B cell (primary cell): ENCODE measurements around the gene STIM1. TPM values are rescaled to one million over a fixed set of nuclear protein-coding genes. Genes with fewer than 3 reads are reported as not detected.
A peak's percentile ranks its signal among the peaks of the same experiment; 100 is the strongest.

Experiments
- ATAC-seq: fragments of 200-7000 bp; cut with Tn5 transposase; one replicate; pipeline ENCODE4 v1.10.0; 2021; ENCODE audit warnings: low read depth, mild to moderate bottlenecking, moderate number of reproducible peaks, moderate library complexity
- CTCF ChIA-PET: fragments of 350-600 bp; sonication (Branson Sonifier 250); formaldehyde crosslinking; loops from one replicate; lab custom pipeline; 2021; ENCODE audit warnings: antibody characterized with exemption, inconsistent platforms; lab: Charles Lee
- POLR2A ChIA-PET: fragments of 350-600 bp; sonication (Branson Sonifier 250); formaldehyde crosslinking; loops from one replicate; lab custom pipeline; 2021; ENCODE audit warnings: antibody characterized with exemption; lab: Charles Lee
- DNase-seq: peaks from one replicate; pipeline ENCODE4 v3.0.0; 2013
- H2AFZ ChIP-seq: 2 replicates; pipeline ENCODE4 v1.6.1; 2012; ENCODE audit warnings: mild to moderate bottlenecking, low read depth, low read length; ENCODE audit not compliant: insufficient read depth, poor library complexity, severe bottlenecking
- H3K27ac ChIP-seq, 2 donors: 1 replicate in 1 of 2; 2 replicates in 1 of 2; pipeline ENCODE4 v1.5.1; 2012 to 2013; ENCODE audit warnings: low read length in 2 of 2, mild to moderate bottlenecking in 2 of 2, moderate library complexity in 1 of 2
- H3K27me3 ChIP-seq, 4 experiments: fragments of 200-600 bp in 1 of 4; sonication (generic) in 1 of 4; replicated peaks in 1 of 4; 1 replicate in 2 of 4; 2 replicates in 2 of 4; pipeline versions ENCODE4 v1.6.1 to v1.7.0; 2013 to 2016; ENCODE audit warnings: low read length in 3 of 4, mild to moderate bottlenecking in 2 of 4, mixed read lengths in 1 of 4, moderate library complexity in 1 of 4; ENCODE audit not compliant: insufficient read depth in 4 of 4, control insufficient read depth in 3 of 4; ENCODE audit errors: control extremely low read depth in 1 of 4
- H3K36me3 ChIP-seq, 2 experiments: replicated peaks in 1 of 2; 1 replicate in 1 of 2; 2 replicates in 1 of 2; pipeline versions ENCODE4 v1.6.1 to v1.7.1; 2013; ENCODE audit warnings: low read length in 1 of 2; ENCODE audit not compliant: insufficient read depth in 2 of 2, control insufficient read depth in 1 of 2; ENCODE audit errors: control extremely low read depth in 1 of 2, extremely low read depth in 1 of 2
- H3K4me1 ChIP-seq, 2 donors: fragments of 200-600 bp in 1 of 2; sonication (generic) in 1 of 2; 1 replicate in 1 of 2; 2 replicates in 1 of 2; pipeline versions ENCODE4 v1.5.1 to v1.6.1; 2013 to 2017; ENCODE audit warnings: low read length in 2 of 2; ENCODE audit not compliant: control insufficient read depth in 2 of 2, insufficient read depth in 2 of 2
- H3K4me2 ChIP-seq: replicated peaks from 2 replicates; pipeline ENCODE3; 2012; ENCODE audit warnings: mild to moderate bottlenecking, low read depth, low read length; ENCODE audit not compliant: poor library complexity, severe bottlenecking
- H3K4me3 ChIP-seq, 5 experiments: fragments of 200-600 bp in 1 of 5; sonication (generic) in 1 of 5; 1 replicate in 3 of 5; 2 replicates in 2 of 5; pipeline versions ENCODE4 v1.5.1 to v1.7.0; 2011 to 2016; ENCODE audit warnings: low read length in 4 of 5, mild to moderate bottlenecking in 4 of 5, low read depth in 2 of 5, control low read depth in 1 of 5, moderate library complexity in 1 of 5; ENCODE audit not compliant: insufficient read depth in 1 of 5; ENCODE audit errors: control extremely low read depth in 1 of 5, extremely low read depth in 1 of 5
- H3K79me2 ChIP-seq: fragments of 200-600 bp; sonication (generic); one replicate; pipeline ENCODE4 v1.6.0; 2016; ENCODE audit warnings: low read length; ENCODE audit not compliant: control insufficient read depth, insufficient read depth
- H3K9ac ChIP-seq: fragments of 200-600 bp; sonication (generic); 2 replicates; pipeline ENCODE4 v1.6.1; 2017; ENCODE audit warnings: mild to moderate bottlenecking, low read length, moderate library complexity
- H3K9me3 ChIP-seq, 3 donors: one replicate each; pipeline versions ENCODE4 v1.6.1 to v1.7.1; 2013; ENCODE audit warnings: low read length in 2 of 3; ENCODE audit not compliant: control insufficient read depth in 2 of 3, insufficient read depth in 1 of 3; ENCODE audit errors: control extremely low read depth in 1 of 3
- H4K20me1 ChIP-seq: 2 replicates; pipeline ENCODE4 v1.6.0; 2012; ENCODE audit warnings: mild to moderate bottlenecking, low read length; ENCODE audit not compliant: insufficient read depth, control insufficient read depth, poor library complexity, severe bottlenecking
- H3K27ac Mint-ChIP-seq: one replicate; pipeline ENCODE4 v1.8.0; 2021; ENCODE audit warnings: mixed read lengths
- H3K27me3 Mint-ChIP-seq: one replicate; pipeline ENCODE4 v1.8.0; 2021; ENCODE audit warnings: mixed read lengths
- H3K4me1 Mint-ChIP-seq: one replicate; pipeline ENCODE4 v1.8.0; 2021; ENCODE audit warnings: mixed read lengths
- H3K4me3 Mint-ChIP-seq: one replicate; pipeline ENCODE4 v1.8.0; 2021; ENCODE audit warnings: mixed read lengths
- H3K9me3 Mint-ChIP-seq: one replicate; pipeline ENCODE4 v1.8.0; 2022; ENCODE audit warnings: mixed read lengths; ENCODE audit not compliant: insufficient read depth
- CTCF ChIP-seq: fragments of 200-600 bp; IDR thresholded peaks from one replicate; pipeline ENCODE4 v1.8.0; 2022; ENCODE audit warnings: antibody characterized with exemption, mild to moderate bottlenecking
- EZH2 ChIP-seq: IDR thresholded peaks from 2 replicates; pipeline ENCODE4 v1.6.1; 2012; ENCODE audit warnings: borderline replicate concordance, low read depth, mild to moderate bottlenecking, moderate library complexity, low read length; ENCODE audit not compliant: insufficient read depth, poor library complexity, severe bottlenecking
- WGBS: methylation state at CpG from one replicate; pipeline ENCODE4 v1.1.5; 2013; ENCODE audit warnings: missing lambda C conversion rate; ENCODE audit not compliant: insufficient coverage; 5-methylcytosine and 5-hydroxymethylcytosine counted together
- intact Hi-C: fragments of 100-400 bp; cut with micrococcal nuclease; formaldehyde crosslinking; loops from one replicate; pipeline ENCODE4 v1.10.0; 2022
- polyA plus RNA-seq: library from polyadenylated mRNA; depleted of rRNA; stranded (reverse); fragments of >200 nt; gene quantifications from 2 replicates; pipeline ENCODE4 v1.2.3, GENCODE V29; 2012
- total RNA-seq, 2 donors: library from RNA; stranded (reverse); fragments of 120-200 nt in 1 of 2; gene quantifications; 1 replicate in 1 of 2; 2 replicates in 1 of 2; pipeline versions ENCODE4 v1.2.3 to v1.2.4, GENCODE V29; 2013 to 2022

Gene STIM1
- total and polyA plus RNA-seq, 2 donors (not counting 1 experiment from before 2014, with no cell fraction given), result 59.4 to 76.7 TPM

GRCh38 chr11:3879967-3880542 is 24.6 kb downstream of the STIM1 start:
- ATAC-seq, result no peak
- Mint-ChIP-seq H3K4me1 (peaks cover 79% of the 10 kb centered on the region), H3K9me3 (no peaks in the 10 kb centered on the region), H3K4me3 (peak overlapping the region; percentile 87), H3K27ac (peak overlapping the region; percentile 92), H3K27me3 (no peaks in the 10 kb centered on the region)
- ChIA-PET POLR2A (interaction anchor here (0.6 to 1.8 kb wide), 5 partner anchors 12 to 25 kb away, joined by 4 to 13 read pairs (median 4); partner anchors contain the start of gene STIM1), CTCF (interaction anchor here (0.6 to 36.8 kb wide), 9 partner anchors 9 to 192 kb away, joined by 3 to 662 read pairs (median 4); partner anchors contain the start of genes RHOG and STIM1)
- peak overlapping the region; percentile 65 for H2AFZ ChIP-seq
- WGBS, result 80% methylated on average over 2 of the region's 2 CpGs
- TF ChIP-seq EZH2 (no peak), CTCF (no peak)
- H3K4me3 ChIP-seq, result peak overlapping the region in 1 of 5 experiments; percentile 27
- peaks cover 76 to 83% of the 10 kb centered on the region in 2 donors for H3K4me1 ChIP-seq
- H3K79me2 ChIP-seq, result peaks cover 99% of the 10 kb centered on the region
- H3K27me3 ChIP-seq, result no peaks in the 10 kb centered on the region
- H3K9ac ChIP-seq, result peak overlapping the region; percentile 33
- no peak for DNase-seq
- no peaks in the 10 kb centered on the region for H3K9me3 ChIP-seq
- intact Hi-C loops, result loop anchor here (1.0 to 2.0 kb wide), 3 partner anchors 10 to 25 kb away; partner anchors contain the start of gene STIM1
- H3K27ac ChIP-seq, result peak overlapping the region; percentile 68 to 93
- no peaks in the 10 kb centered on the region for H3K36me3 ChIP-seq
- peak overlapping the region; percentile 72 for H3K4me2 ChIP-seq
- H4K20me1 ChIP-seq, result no peaks in the 10 kb centered on the region

- Mint-ChIP-seq H3K4me1 (peaks cover 78% of the 10 kb centered on the region), H3K9me3 (no peaks in the 10 kb centered on the region), H3K27ac (peak overlapping the region; percentile 92), H3K27me3 (no peaks in the 10 kb centered on the region), H3K4me3 (peak overlapping the region; percentile 87)
- Histone ChIP-seq H3K36me3 (no peaks in the 10 kb centered on the region), H3K4me3 (peak overlapping the region in 1 of 5 experiments; percentile 27), H3K79me2 (peaks cover 99% of the 10 kb centered on the region), H2AFZ (peak overlapping the region; percentile 65), H3K27ac (peak overlapping the region; percentile 68 to 93), H3K9ac (peak overlapping the region; percentile 41), H4K20me1 (no peaks in the 10 kb centered on the region), H3K9me3 (no peaks in the 10 kb centered on the region), H3K4me1 (peaks cover 79 to 87% of the 10 kb centered on the region in 2 donors), H3K4me2 (peak overlapping the region; percentile 72), H3K27me3 (no peaks in the 10 kb centered on the region)
- CTCF ChIA-PET, result interaction anchor here (0.6 to 36.8 kb wide), 9 partner anchors 9 to 192 kb away, joined by 3 to 662 read pairs (median 4); partner anchors contain the start of genes RHOG and STIM1
- 0% methylated on average over 1 of the region's 3 CpGs for WGBS
- DNase-seq (peak; percentile 65), ATAC-seq (peak; percentile 77)
- no peak for TF ChIP-seq CTCF
- TF ChIP-seq EZH2, result no peak
- POLR2A ChIA-PET, result interaction anchor here (0.6 to 1.8 kb wide), 6 partner anchors 8 to 25 kb away, joined by 4 to 13 read pairs (median 4); partner anchors contain the start of gene STIM1
- intact Hi-C loops, result loop anchor here (1.0 to 2.0 kb wide), 3 partner anchors 10 to 25 kb away; partner anchors contain the start of gene STIM1
Measured at GRCh38 chr11:3880724-3881123, 25.3 kb downstream of the STIM1 start.
